ENCODE results near the gene OXNAD1.

OXNAD1 gene

DNA sequence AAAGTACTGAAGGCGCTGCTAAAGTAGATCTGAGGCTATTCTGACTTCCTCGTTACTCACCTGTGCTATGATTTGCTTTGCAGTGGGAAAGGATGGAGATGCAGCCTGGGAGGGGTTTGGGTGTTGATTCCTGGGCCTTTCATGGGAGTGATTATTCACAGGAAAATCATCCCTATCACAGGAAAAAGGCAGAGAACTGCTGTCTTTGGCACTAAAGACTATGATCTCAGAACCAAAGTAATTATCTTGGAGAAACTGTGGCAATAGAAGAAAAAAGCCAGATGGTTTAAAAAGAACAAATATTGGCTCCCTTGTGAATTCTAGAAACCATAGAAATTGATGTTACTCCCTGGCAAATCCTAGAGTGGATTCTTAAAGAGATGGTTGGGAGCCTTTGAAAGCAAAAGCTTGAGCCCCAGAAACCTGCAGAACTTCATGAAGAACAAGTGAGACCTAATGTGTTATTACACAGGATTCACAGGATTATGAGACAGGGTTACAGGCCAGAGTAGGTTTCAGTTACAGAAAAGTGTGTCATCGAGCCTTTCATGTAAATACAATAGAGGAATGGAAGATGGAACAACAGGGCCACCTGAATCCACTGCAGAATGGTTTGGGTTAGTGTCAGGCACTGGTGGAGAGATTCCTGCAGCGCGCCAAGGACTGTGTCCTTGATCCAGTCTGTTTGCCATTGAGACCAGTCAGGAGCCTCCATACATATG, 85.7 kb downstream of the OXNAD1 start:
- H3K27ac ChIP-seq: no peak overlapping the region; a peak in 1 of 22 replicates
- no peaks in the 10 kb centered on the region for H3K27me3 ChIP-seq
- H3K9ac ChIP-seq: no peak overlapping the region
- H3K4me1 ChIP-seq: peaks cover 0 to 9% (median 0%) of the 10 kb centered on the region in 10 experiments; a peak in 2 of 20 replicates
- H3K36me3 ChIP-seq: peaks cover 85 to 100% (median 96%) of the 10 kb centered on the region in 11 experiments
- no peaks in the 10 kb centered on the region for H3K9me3 ChIP-seq (replicated peaks in 1 of 11)
- TF ChIP-seq Cebpa-rat (IDR thresholded peaks at IDR 0.05): no peak
- peaks cover 0 to 15% (median 0%) of the 10 kb centered on the region in 11 experiments; a peak in 6 of 22 replicates for H4K20me1 ChIP-seq
- no peak overlapping the region for H3K4me3 ChIP-seq
- no peak overlapping the region for H3K4me2 ChIP-seq

DNA sequence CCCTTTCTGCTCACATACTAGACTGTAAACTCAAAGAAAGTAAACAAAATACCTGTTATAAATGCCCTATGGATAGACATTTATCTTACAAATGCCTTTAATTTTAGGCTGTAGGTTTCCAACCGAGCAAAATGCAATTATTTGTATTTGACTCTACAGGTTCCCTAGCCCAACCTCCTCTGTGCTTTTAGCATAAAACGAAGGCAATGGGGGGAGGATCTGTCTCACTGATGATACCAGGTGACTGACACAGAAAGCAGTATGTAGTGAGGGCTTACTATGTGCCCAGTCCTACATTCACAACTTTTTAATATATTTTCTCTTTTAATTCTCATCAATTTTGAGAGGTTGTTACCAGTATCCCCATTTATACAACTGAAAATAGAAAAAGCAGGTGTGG, 87.4 kb downstream of the OXNAD1 start:
- Histone ChIP-seq H3K4me3 (no peak overlapping the region), H3K9me3 (replicated peaks in 1 of 11) (no peaks in the 10 kb centered on the region), H3K9ac (no peak overlapping the region), H4K20me1 (peaks cover 0 to 21% (median 0%) of the 10 kb centered on the region in 11 experiments; a peak in 6 of 22 replicates), H3K4me1 (peaks cover 0 to 11% (median 0%) of the 10 kb centered on the region in 10 experiments; a peak in 3 of 20 replicates), H3K36me3 (peaks cover 83 to 100% (median 95%) of the 10 kb centered on the region in 11 experiments), H3K27me3 (no peaks in the 10 kb centered on the region), H3K27ac (no peak overlapping the region), H3K4me2 (no peak overlapping the region)
- no peak for TF ChIP-seq Cebpa-rat (IDR thresholded peaks at IDR 0.05)

- H3K36me3 ChIP-seq: peaks cover 79 to 100% (median 93%) of the 10 kb centered on the region in 11 experiments
- no peak for TF ChIP-seq Cebpa-rat (IDR thresholded peaks at IDR 0.05)
- H3K9me3 ChIP-seq (replicated peaks in 1 of 11): peaks cover 0 to 3% (median 0%) of the 10 kb centered on the region in 11 experiments; a peak in 5 of 22 replicates
- H4K20me1 ChIP-seq: peaks cover 0 to 21% (median 0%) of the 10 kb centered on the region in 11 experiments; a peak in 7 of 22 replicates
- H3K4me3 ChIP-seq: no peak overlapping the region
- no peaks in the 10 kb centered on the region for H3K27me3 ChIP-seq
- no peak overlapping the region for H3K9ac ChIP-seq
- H3K27ac ChIP-seq: no peak overlapping the region
- peaks cover 2 to 22% (median 4%) of the 10 kb centered on the region in 10 experiments for H3K4me1 ChIP-seq
- H3K4me2 ChIP-seq: no peak overlapping the region
Measured at GRCh38 chr3:16354291-16354690, 89.3 kb downstream of the OXNAD1 start.

Data from BLaER1 treated with 17β-estradiol and CSF1 and Interleukin-3, amounts not matched to agents 10 nM and 100 nM (cell line).